ENCODE measurements around the gene FLT4.

FLT4 gene

GRCh38 chr5:180603076-180603594, 46.3 kb downstream of the FLT4 start:
- no peak for DNase-seq

GRCh38 chr5:180602481-180603075, 46.8 kb downstream of the FLT4 start:
- DNase-seq, result no peak

GRCh38 chr5:180601591-180602480, 47.6 kb downstream of the FLT4 start:
- no peak for DNase-seq

GRCh38 chr5:180600554-180601041, 48.8 kb downstream of the FLT4 start:
- DNase-seq, result no peak

GRCh38 chr5:180599981-180600553, 49.3 kb downstream of the FLT4 start:
- no peak for DNase-seq

DNA sequence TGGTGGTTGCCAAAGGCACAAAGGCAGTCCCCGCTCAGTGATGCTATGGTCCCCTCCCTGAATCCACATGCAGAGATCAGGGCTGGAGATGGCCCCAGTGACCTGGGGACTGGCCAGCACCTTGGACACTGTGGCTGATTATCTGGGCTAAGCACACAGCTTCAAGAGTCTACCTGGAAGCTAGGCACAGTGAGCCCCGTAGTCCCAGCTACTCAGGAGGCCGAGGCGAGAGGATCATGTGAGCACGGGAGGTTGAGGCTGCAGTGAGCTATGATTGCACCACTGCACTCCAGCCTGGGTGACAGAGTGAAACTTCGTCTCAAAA, 49.8 kb downstream of the FLT4 start:
- DNase-seq, result no peak

DNA sequence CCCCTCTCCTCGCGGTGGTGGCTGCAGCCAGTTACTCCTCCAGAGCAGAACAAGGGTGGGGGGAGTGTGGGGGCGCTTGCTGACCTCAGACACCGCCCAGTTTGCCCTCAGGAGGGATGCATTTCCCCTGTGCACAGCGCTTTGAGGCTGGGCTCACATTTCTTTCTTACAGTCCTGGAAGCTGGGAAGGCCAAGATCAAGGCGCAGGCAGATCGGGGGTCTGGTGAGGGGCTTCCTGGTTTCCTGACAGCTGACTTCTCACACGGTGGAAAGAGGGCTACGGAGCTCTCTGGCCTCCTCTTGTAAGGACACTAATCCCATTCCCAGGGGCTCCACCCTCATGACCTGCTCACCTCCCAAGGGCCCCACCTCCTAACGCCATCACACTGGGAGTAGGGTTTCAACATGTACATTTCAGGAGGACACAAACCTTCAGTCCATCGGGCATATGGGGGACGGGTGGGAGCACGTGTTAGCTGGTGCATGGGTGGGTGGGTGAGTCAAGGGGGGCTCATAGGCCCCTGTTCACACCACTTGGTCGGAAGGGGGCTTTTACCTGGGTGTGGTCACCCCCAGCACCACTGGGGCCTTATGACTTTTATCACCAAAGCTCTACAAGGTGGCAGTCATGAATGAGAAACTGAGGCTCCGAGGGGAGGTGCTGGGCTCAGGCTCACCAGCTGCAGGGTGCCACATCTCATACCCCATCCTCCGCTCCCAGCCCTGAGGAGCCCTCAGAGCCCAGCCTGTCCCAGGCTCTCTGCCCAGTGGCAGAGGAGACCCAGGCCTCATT, 50.4 kb downstream of the FLT4 start:
- DNase-seq, result no peak

GRCh38 chr5:180598316-180598701, 51.1 kb downstream of the FLT4 start:
- DNase-seq, result no peak

DNA sequence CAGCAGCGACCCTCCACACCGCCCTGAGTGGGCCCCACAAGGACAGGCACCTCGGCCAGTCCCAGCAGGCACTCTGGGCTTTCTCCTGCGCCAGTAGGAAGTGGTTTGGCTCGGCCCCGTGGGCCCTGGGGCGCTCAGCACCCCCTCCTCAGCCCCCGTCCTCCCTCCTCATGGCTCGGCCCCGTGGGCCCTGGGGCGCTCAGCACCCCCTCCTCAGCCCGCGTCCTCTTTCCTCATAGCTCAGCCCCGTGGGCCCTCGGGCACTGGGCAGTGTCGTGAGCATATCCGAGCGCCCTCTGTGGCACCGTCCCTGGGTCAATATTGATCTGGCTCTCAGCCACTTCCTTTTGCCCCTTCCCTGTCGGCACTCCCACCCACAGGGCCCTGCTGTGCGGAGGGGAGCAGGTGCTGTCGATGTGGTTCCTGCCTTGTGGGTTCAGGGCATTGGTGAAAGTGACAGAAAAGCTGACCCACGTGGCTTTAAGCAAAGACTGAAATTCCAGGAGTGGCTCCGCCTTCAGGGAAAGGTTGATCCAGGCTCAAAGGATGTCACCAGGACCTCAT, 52.6 kb downstream of the FLT4 start:
- DNase-seq, result no peak

DNA sequence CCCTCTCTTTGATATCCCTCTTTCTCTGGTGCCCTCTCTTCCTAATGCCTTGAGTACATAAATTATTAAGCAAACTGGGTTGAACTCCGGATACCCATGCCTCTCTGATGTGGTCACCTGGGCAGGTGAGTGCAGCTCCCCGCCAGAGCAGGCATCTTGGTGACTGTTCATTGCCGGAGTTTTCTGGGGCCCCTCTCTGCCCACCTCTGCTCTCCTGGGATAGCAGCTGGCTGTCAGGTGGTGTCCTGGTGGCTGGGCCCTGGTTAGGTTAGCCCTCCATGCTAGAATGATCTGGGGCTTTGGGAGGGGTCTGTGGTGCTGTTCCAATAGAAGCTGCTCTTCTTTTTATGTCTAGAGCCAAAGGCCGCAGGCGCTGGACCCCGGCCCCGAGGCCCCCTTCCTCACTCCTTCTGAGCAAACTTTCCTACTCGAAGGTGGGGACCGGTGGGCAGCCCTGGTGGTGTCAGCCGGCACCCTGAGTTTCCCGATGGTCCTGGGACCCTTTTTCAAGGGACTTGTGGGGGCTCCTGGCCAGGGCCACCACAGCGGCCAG, 53.2 kb downstream of the FLT4 start:
- no peak for DNase-seq

GRCh38 chr5:180595381-180596114, 53.9 kb downstream of the FLT4 start:
- no peak for DNase-seq

GRCh38 chr5:180595046-180595379, 54.4 kb downstream of the FLT4 start:
- DNase-seq, result no peak

- no peak for DNase-seq
Measured at GRCh38 chr5:180594311-180595045, 54.9 kb downstream of the FLT4 start.

GRCh38 chr5:180593446-180594206, 55.8 kb downstream of the FLT4 start:
- DNase-seq, result no peak

DNA sequence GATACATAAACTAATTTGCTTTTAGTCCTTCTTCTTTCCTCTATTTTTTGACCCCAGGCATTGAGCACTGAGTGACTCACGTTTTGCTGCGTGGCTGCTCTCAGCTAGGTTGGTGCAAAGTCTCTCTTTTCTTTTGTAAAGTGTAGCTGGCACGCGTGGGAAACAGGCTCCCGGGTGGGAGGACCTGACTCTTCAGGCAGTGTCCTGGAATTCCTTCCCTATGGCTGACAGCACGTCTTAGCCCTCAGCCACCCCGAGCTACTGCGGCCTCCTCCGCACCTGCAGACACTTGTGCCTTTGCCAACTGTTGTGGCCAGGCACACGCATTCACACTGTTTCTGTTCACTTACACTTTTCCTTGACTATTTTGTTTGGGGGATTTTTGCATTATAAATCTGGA, 57.2 kb downstream of the FLT4 start:
- DNase-seq, result no peak

DNA sequence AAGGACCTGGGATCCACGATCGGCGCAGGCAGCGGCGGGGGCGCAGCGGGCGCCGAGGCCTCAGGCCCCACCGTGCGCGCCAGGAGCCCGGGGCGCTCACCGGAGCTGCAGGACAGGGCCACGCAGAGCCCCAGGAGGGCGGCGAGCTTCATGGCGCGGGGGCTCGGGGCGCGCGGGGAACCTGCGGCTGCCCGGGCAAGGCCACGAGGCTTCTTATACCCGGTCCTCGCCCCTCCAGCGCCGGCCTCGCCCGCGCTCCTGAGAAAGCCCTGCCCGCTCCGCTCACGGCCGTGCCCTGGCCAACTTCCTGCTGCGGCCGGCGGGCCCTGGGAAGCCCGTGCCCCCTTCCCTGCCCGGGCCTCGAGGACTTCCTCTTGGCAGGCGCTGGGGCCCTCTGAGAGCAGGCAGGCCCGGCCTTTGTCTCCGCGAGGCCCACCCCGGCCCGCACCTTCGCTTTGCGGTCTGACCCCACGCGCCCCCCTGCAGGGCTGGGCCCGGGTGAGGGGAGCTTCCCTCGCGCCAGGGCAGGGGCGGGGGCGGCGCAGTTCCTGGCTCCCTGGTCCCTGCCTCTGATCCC, 58.0 kb downstream of the FLT4 start, which contains the start of gene SCGB3A1:
Gene SCGB3A1 (minus strand): TSS at position 189 of the 577 bp plus-strand sequence. CDS start 37 bp downstream, at position 152.
- DNase-seq, result no peak

DNA sequence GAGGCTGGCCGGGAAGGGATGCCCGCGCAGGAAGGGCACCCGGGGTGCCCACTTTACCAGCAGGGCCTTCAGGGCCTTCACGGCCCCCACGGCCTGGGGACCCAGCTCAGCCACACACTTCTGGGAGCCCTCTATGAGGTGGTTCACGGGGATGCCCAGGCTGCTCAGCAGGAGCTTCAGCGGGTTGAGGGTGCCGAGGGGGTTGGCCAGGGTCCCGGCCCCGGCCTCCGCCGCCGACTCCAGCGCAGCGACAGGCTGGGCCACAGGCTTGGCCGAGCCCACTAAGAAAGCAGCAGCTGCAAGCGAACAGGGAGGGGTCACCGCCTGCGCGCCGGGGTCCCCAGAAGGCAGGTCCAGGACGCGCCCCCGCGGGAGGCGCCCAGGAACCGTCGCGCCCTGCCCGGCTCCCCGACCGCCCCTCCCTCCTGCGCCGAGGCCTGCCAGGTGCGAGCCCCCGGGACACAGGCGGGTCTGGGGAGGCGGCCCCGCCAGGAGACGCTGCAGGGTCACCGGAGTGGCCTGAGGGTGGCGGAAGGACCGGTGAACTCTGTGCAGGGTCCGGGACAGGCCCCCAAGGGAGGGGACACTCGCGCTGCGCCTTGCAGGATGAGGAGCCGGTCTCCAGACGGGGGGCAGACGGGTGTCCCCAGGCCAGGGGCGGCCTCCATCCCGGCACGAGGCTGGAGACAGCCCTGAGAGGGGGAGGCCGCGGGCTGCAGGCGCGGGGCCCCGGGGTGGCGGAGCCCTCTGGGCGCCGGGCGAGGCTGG, 58.7 kb downstream of the FLT4 start:
- DNase-seq, result no peak

- DNase-seq, result no peak
Measured at GRCh38 chr5:180589771-180590542, 59.4 kb downstream of the FLT4 start.
